Measurements from ENCODE around the gene KCNK10. TPM values are rescaled to one million over a fixed set of nuclear protein-coding genes. Genes with fewer than 3 reads are reported as not detected.

Gene KCNK10
- total RNA-seq, 1 experiment from 2014 or later, result not detected

DNA sequence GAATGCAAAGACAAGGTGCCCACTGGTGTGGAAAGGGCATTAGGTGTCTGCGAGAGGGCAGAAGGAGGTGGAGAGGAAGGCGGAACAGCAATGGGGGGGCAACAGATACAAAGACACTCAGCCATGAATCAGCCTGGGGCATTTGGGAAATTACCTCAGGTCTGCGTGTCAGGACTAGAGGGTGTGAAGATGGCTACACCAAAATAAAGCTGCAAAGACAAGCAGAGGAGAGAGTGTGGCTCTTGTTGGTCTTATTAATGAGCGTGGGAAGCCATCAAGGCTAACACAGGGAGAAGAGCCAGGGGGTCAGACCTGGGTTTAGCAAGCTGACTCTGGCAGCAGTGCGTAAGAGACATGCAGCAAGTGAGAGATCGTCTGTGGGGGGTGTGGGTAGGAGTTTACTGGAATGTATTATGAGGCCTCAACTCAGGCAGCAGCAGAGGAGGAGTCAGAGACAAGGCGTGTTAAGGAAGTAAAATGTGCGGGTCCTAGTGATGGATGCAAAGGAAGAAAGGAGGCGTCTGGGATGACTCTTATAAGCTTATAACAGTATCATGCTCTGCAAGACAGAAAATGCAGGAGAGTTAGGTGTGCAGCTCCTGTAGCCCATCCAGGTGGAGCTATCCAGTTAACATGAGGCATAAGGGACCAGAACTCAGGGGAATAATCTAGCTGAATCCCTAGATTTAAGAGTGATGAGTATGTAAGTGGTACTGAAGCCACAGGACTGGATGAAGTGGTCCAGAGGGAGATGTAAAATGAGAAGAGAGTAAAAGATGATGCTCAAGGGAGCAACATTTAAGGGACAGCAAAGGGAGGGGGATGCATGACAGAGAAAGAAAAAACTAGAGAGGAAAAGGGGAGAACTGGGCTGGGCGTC, 50.4 kb downstream of the KCNK10 start:
- intact Hi-C loops (cut with micrococcal nuclease; ENCODE audit: unreplicated experiment), result no loop called here
- Histone ChIP-seq H3K4me1 (ENCODE audit: insufficient read depth, low read length, poor library complexity, severe bottlenecking) (no peaks in the 10 kb centered on the region), H3K27me3 (replicated peaks; ENCODE audit: insufficient read depth, low read depth, low read length, poor library complexity) (peaks cover 49% of the 10 kb centered on the region), H3K9me3 (ENCODE audit: low read depth, low read length, poor library complexity, severe bottlenecking) (no peaks in the 10 kb centered on the region), H3K4me3 (ENCODE audit: low read depth, low read length, poor library complexity, severe bottlenecking) (no peak overlapping the region), H3K36me3 (ENCODE audit: insufficient read depth, low read length, poor library complexity, severe bottlenecking) (no peaks in the 10 kb centered on the region), H3K27ac (ENCODE audit: low read depth, low read length, poor library complexity, severe bottlenecking) (no peak overlapping the region)
- no TSS peak for BruUV-seq (replicated peaks)
- no peak for TF ChIP-seq EZH2 (IDR thresholded peaks at IDR 0.05; ENCODE audit: borderline replicate concordance, low read depth, low read length, poor library complexity, severe bottlenecking)
- TF ChIP-seq, protein P1, sequence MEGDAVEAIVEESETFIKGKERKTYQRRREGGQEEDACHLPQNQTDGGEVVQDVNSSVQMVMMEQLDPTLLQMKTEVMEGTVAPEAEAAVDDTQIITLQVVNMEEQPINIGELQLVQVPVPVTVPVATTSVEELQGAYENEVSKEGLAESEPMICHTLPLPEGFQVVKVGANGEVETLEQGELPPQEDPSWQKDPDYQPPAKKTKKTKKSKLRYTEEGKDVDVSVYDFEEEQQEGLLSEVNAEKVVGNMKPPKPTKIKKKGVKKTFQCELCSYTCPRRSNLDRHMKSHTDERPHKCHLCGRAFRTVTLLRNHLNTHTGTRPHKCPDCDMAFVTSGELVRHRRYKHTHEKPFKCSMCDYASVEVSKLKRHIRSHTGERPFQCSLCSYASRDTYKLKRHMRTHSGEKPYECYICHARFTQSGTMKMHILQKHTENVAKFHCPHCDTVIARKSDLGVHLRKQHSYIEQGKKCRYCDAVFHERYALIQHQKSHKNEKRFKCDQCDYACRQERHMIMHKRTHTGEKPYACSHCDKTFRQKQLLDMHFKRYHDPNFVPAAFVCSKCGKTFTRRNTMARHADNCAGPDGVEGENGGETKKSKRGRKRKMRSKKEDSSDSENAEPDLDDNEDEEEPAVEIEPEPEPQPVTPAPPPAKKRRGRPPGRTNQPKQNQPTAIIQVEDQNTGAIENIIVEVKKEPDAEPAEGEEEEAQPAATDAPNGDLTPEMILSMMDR (conservative IDR thresholded peaks at IDR 0.05; ENCODE audit: low read depth, low read length), result no peak
- POLR2A ChIA-PET (ENCODE audit: low non-redundant PET), result no interaction called here
- CTCF ChIA-PET, result no interaction called here
- DNase-seq (ENCODE audit: low spot score), result no peak

DNA sequence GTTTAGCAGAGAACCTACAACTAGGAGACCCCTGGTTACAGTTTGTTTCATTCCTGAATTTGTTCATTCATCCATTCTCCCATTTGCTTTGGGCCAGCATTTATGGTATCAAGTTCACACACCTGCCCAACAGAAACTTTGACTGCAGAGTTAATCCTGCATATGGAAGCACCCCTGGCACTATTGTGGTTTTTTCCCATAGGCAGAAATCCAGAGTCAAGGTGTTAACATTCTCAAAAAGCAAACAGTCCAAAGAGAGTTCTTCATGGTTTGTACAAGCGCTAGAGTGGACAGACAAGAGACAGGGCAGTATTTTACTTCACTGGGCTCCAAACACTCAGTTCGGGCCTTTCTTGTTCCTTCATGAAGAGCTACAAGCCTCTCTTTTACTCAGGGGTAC, 51.9 kb downstream of the KCNK10 start:
- intact Hi-C loops (cut with micrococcal nuclease; ENCODE audit: unreplicated experiment), result no loop called here
- no peak for DNase-seq (ENCODE audit: low spot score)
- H3K27me3 ChIP-seq (replicated peaks; ENCODE audit: insufficient read depth, low read depth, low read length, poor library complexity), result peaks cover 51% of the 10 kb centered on the region
- ChIA-PET CTCF (no interaction called here), POLR2A (ENCODE audit: low non-redundant PET) (no interaction called here)
- no peaks in the 10 kb centered on the region for H3K36me3 ChIP-seq (ENCODE audit: insufficient read depth, low read length, poor library complexity, severe bottlenecking)
- TF ChIP-seq EZH2 (IDR thresholded peaks at IDR 0.05; ENCODE audit: borderline replicate concordance, low read depth, low read length, poor library complexity, severe bottlenecking), result no peak
- TF ChIP-seq, protein P1 (conservative IDR thresholded peaks at IDR 0.05; ENCODE audit: low read depth, low read length), result no peak
- no peaks in the 10 kb centered on the region for H3K4me1 ChIP-seq (ENCODE audit: insufficient read depth, low read length, poor library complexity, severe bottlenecking)
- BruUV-seq (replicated peaks), result no TSS peak
- no peak overlapping the region for H3K27ac ChIP-seq (ENCODE audit: low read depth, low read length, poor library complexity, severe bottlenecking)
- H3K9me3 ChIP-seq (ENCODE audit: low read depth, low read length, poor library complexity, severe bottlenecking), result no peaks in the 10 kb centered on the region
- no peak overlapping the region for H3K4me3 ChIP-seq (ENCODE audit: low read depth, low read length, poor library complexity, severe bottlenecking)

DNA sequence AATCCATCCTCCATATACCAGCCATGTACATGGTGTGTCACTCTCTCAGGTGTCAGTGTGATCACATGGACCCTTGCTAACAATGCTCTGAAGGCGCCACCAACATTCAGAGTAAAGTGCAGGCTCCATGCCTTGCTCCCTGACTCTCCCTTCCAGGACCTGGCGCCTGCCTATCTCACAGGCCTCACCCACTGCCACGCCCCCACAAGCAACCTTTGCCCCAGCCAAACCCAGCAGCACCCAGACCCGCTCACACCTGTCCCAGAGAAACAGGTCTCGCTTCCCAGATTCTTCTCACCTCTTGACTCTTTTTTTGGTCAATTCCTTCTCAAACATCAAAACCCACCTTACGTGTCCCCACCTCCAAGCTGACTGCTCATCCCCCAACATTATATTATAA, 52.3 kb downstream of the KCNK10 start:
- BruUV-seq (replicated peaks), result no TSS peak
- POLR2A ChIA-PET (ENCODE audit: low non-redundant PET), result no interaction called here
- no peak overlapping the region for H3K27ac ChIP-seq (ENCODE audit: low read depth, low read length, poor library complexity, severe bottlenecking)
- CTCF ChIA-PET, result no interaction called here
- no peaks in the 10 kb centered on the region for H3K36me3 ChIP-seq (ENCODE audit: insufficient read depth, low read length, poor library complexity, severe bottlenecking)
- no peaks in the 10 kb centered on the region for H3K9me3 ChIP-seq (ENCODE audit: low read depth, low read length, poor library complexity, severe bottlenecking)
- TF ChIP-seq, protein P1 (conservative IDR thresholded peaks at IDR 0.05; ENCODE audit: low read depth, low read length), result no peak
- no peak for TF ChIP-seq EZH2 (IDR thresholded peaks at IDR 0.05; ENCODE audit: borderline replicate concordance, low read depth, low read length, poor library complexity, severe bottlenecking)
- H3K27me3 ChIP-seq (replicated peaks; ENCODE audit: insufficient read depth, low read depth, low read length, poor library complexity), result peaks cover 51% of the 10 kb centered on the region
- H3K4me1 ChIP-seq (ENCODE audit: insufficient read depth, low read length, poor library complexity, severe bottlenecking), result no peaks in the 10 kb centered on the region
- no peak for DNase-seq (ENCODE audit: low spot score)
- intact Hi-C loops (cut with micrococcal nuclease; ENCODE audit: unreplicated experiment), result no loop called here
- no peak overlapping the region for H3K4me3 ChIP-seq (ENCODE audit: low read depth, low read length, poor library complexity, severe bottlenecking)
